ENCODE measurements around the gene SIRPG. TPM values are rescaled to one million over a fixed set of nuclear protein-coding genes. Genes with fewer than 3 reads are reported as not detected.

Gene SIRPG
- total RNA-seq, 1 experiment from 2014 or later: not detected

DNA sequence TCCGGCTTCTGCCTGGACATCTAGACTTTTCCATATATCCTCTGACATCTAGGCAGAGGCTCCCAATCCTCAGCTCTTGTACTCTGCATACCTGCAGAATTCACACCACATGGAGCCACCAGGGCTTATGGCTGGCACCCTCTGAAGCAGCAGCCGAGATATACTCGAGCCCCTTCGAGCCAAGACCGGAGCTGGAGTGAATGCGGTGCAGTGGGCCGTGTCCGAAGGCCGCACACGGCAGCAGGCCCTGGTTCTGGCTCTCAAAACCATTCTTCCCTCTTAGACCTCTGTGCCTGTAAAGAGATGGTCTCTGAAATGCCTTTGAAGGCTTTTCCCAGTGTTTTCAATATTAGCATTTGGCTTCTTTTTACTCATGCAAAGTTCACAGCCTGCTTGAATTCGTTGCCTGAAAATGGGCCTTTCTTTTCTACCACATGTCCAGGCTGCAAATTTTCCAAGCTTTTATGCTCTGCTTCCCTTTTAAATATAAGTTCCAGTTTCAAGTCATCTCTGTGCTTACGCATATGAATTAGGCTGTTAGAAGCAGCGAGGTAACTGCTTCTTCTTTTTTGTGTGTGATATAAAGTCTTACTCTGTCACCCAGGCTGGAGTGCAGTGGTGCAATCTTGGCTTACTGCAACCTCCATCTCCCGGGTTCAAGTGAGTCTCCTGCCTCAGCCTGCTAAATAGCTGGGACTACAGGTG, 33.9 kb downstream of the SIRPG start:
- H3K27me3 Mint-ChIP-seq (ENCODE audit: low read depth): peaks cover 12% of the 10 kb centered on the region
- H2AFZ ChIP-seq (ENCODE audit: low read length): no peak overlapping the region
- no peaks in the 10 kb centered on the region for H3K79me1 ChIP-seq (ENCODE audit: insufficient read depth, low read depth, low read length, poor library complexity, severe bottlenecking)

More for the DNA sequence above, 33.9 kb downstream of the SIRPG start:
- Histone ChIP-seq H3K27ac (ENCODE audit: insufficient read length, low read depth, low read length) (no peak overlapping the region), H2BK20ac (ENCODE audit: low read depth, low read length, poor library complexity, severe bottlenecking) (no peak overlapping the region), H4K5ac (ENCODE audit: insufficient read length, low read depth, low read length) (no peak overlapping the region), H3T11ph (ENCODE audit: low read length) (no peak overlapping the region), H3K56ac (ENCODE audit: insufficient read length, low read depth, low read length) (no peak overlapping the region), H3K9me3 (ENCODE audit: control insufficient read depth, low read depth, low read length) (no peaks in the 10 kb centered on the region), H4K8ac (replicated peaks; ENCODE audit: insufficient read length, low read depth, low read length) (no peak overlapping the region), H3K4me2 (ENCODE audit: insufficient read depth, insufficient read length, low read length) (no peak overlapping the region), H3K4me1 (ENCODE audit: insufficient read depth, low read length) (no peaks in the 10 kb centered on the region), H3K4ac (ENCODE audit: low read depth, low read length) (no peak overlapping the region), H4K91ac (ENCODE audit: insufficient read length, low read depth, low read length) (no peak overlapping the region), H2AK5ac (ENCODE audit: insufficient read length, low read length) (no peak overlapping the region), H3K14ac (ENCODE audit: insufficient read depth, low read length) (no peak overlapping the region), H2BK15ac (ENCODE audit: low read depth, low read length) (no peak overlapping the region), H3K27me3 (ENCODE audit: insufficient read depth, low read length) (no peaks in the 10 kb centered on the region; the same call in 1 of the 2 replicates), H3K23ac (ENCODE audit: insufficient read length, low read depth, low read length) (no peak overlapping the region), H2BK5ac (ENCODE audit: insufficient read length, low read length) (no peak overlapping the region), H2BK12ac (ENCODE audit: insufficient read length, low read depth, low read length) (no peak overlapping the region), H3K79me2 (ENCODE audit: insufficient read depth, low read length) (no peaks in the 10 kb centered on the region), H2BK120ac (ENCODE audit: low read depth, low read length, poor library complexity, severe bottlenecking) (no peak overlapping the region), H3K18ac (ENCODE audit: insufficient read length, low read depth, low read length) (no peak overlapping the region), H4K20me1 (ENCODE audit: control insufficient read depth, insufficient read depth, insufficient read length) (no peaks in the 10 kb centered on the region), H3K23me2 (ENCODE audit: insufficient read length, low read depth, low read length, poor library complexity, severe bottlenecking) (no peaks in the 10 kb centered on the region), H3K9ac (ENCODE audit: extremely low read depth, insufficient read length, low read length) (no peak overlapping the region)
- TF ChIP-seq, protein P1, sequence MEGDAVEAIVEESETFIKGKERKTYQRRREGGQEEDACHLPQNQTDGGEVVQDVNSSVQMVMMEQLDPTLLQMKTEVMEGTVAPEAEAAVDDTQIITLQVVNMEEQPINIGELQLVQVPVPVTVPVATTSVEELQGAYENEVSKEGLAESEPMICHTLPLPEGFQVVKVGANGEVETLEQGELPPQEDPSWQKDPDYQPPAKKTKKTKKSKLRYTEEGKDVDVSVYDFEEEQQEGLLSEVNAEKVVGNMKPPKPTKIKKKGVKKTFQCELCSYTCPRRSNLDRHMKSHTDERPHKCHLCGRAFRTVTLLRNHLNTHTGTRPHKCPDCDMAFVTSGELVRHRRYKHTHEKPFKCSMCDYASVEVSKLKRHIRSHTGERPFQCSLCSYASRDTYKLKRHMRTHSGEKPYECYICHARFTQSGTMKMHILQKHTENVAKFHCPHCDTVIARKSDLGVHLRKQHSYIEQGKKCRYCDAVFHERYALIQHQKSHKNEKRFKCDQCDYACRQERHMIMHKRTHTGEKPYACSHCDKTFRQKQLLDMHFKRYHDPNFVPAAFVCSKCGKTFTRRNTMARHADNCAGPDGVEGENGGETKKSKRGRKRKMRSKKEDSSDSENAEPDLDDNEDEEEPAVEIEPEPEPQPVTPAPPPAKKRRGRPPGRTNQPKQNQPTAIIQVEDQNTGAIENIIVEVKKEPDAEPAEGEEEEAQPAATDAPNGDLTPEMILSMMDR (conservative IDR thresholded peaks at IDR 0.05): no peak
- no CpG with 5 or more reads among the region's 14 CpGs for WGBS (ENCODE audit: extremely low coverage, insufficient read length, low lambda C conversion rate)
- Mint-ChIP-seq H3K36me3 (ENCODE audit: insufficient read depth in 1 of 3, low read depth in 3 of 3) (no peaks in the 10 kb centered on the region; a peak in 1 of 7 replicates), H3K27ac (no peak overlapping the region), H3K4me3 (no peak overlapping the region), H3K9me3 (peaks cover 2 to 3% of the 10 kb centered on the region in 2 experiments), H3K4me1 (peaks cover 8 to 11% of the 10 kb centered on the region in 2 experiments)
- no peak for DNase-seq

Data from H9 (cell line).